ENCODE measurements around the gene EIF4E.
"Not testable (repeated sequence)": the region's sequence is repeated elsewhere in the genome, so short reads cannot be mapped to it uniquely, and the experiment has no call there.

The EIF4E gene

DNA sequence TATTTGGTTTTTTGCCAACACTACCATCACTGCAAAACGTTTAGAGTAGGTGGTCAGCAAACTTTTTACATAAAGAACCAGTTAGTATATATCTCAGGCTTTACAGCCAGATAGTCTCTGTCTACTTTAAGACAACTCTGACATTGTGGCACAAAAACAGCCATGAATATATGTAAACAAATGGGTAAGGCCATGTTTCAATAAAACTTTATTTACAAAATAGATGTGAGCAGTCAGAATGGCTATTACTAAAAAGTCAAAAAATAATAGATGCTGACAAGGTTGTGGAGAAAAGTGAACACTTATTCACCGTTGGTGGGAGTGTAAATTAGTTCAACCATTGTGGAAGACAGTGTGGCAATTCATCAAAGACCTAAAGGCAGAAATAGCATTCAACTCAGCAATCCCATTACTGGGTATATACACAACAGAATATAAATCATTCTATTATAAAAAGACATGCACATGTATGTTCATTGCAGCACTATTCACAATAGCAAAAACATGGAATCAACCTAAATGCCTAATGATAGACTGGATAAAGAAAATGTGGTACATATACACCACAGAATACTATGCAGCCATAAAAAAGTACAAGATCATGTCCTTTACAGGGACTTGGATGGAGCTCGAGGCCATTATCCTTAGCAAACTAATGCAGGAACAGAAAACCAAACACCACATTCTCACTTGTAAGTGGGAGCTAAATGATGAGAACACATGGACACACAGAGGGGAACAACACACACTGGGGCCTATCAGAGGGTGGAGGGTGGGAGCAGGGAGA lies 56.6 kb downstream of the EIF4E start:
- DNase-seq = not testable (repeated sequence)

DNA sequence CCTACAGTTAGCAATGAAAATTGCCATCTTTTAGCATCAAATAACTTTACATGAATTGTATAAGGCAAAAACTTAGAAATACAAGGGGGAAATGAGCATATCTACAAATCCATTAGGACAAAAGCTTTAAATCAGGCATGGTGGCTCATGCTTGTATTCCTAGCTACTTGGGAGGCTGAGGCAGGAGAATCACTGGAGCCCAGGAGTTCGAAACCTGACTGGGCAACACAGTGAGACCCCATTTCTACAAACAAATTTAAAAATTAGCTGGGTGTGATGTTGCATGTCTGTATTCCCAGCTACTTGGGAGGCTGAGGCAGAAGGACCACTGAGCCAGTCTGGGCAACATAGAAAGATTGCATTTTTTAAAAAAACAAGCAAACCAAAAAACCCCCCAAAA lies 61.3 kb downstream of the EIF4E start:
- DNase-seq = no peak

DNA sequence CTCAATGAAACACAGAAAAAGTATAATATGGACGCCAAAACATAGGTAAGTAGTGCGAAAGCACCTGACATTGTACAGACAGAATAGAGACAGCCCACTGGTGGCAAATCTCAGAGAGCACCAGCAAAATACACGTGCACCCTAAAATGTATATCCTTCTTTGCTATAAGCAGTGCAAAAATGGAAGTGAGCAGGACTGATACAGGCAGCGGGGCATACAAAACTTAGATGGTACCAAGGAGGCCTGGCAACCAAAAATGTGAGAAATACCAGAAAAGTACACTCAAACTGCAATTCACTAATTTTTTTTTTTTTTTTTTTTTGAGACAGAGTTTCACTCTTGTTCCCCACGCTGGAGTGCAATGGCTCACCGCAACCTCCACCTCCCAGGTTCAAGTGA lies 63.9 kb downstream of the EIF4E start:
- DNase-seq = no peak

DNA sequence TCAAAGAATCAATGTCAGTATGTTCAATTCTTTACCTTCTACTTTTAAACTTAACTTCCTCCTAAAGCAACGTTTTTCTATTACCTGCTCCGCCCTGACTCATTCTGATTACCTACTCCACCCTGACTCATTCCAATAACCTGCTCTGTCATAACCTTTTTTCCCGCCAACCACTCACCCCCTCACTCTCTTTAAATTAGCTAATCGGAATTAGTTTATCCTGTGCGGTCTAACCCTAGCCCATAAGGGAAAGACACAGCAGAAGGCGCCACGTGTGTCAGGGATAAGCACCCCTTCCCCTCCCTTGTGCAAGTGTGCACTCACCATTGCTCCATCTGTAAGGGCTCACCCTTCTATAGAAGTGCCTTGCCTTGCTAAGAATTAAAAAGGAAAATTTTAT lies 64.4 kb downstream of the EIF4E start:
- no peak for DNase-seq

DNA sequence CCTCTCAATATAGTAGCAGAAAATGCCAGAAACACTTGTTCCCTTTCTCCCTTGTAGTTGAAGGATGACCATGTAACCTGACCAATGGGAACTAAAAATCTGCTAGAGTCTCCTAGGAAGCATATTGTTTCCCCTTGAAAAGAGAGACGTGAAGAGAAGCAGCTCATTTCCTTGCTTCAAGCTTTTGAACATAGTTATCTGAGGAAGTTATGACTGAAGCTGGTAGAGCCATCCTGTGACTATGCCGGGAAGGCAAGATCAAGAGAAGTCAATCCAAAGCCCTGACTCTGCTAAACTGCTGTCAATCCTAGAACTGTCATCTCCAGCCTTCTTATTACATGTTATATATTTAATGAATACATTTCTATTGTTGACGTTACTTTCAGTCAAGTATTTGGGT lies 66.6 kb downstream of the EIF4E start:
- DNase-seq = no peak

DNA sequence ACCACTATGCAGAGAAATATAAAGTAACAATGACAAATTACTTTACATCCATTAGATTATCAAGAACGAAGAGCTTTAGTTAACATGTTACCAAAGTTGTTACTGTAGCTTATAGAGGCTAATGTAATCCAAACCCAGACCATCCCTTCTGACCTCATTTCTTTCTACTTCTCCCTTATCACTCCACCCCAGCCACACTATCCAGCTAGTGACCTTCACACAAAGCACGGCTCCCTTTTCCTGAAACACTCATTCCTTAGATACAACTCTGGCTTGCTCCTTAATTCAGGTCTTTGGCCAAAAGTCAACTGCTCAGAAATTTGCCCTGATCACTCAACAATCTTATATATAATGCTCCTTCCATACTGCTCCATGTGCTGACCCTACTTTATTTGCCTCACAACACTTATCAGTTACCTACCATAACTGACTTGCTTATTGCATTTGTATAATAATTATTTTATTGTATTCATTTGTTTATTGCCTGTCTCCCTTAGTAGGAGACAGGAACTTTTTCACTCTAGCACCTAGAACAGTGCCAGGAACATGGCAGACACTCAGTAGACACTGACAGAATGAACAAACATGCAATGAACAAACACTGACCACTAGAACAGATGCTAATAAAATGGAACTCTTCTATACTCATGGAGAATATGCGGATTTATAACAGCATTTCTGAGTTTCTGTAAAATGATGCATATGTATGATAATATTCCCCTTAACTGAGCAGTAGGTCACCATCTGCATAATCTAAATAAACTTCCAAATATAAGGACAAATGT lies 67.6 kb downstream of the EIF4E start:
- no peak for DNase-seq

DNA sequence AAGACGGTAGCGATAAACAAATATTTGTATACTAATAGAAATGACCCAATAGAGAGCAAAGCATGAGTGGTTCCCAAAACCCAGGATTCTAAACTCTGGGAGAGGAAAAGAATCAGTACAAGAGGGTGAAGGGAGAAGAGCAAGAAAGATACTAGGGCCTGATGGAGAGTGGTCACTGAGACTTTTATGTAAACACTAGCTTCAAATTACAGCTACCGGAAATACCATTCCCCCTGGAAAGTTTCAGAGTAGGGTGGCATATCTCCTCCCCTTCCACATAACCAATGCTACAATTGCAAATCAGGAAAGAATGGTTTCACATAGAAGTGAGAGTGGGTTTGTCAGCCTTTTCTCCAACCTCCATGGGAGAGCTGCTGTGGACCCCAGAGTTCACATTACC lies 77.1 kb downstream of the EIF4E start:
- no peak for DNase-seq

DNA sequence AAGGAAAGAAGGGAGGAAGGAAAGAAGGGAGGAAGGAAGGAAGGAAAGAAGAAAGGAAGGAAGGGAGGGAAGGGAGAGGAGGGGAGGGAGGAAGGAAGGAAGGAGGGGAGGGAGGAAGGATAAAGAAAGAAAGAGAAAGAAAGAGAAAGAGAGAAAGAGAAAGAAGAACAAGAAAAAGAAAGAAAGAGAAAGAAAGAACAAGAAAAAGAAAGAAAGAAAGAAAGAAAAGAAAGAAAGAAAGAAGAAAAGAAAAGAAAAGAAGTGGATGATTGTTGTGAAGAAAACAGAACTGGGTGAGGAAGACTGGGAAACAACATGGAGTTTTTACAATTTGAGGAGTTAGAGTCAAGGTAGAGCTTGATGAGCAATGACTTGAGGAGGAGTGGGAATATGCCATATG lies 78.0 kb downstream of the EIF4E start:
- DNase-seq = no peak

DNA sequence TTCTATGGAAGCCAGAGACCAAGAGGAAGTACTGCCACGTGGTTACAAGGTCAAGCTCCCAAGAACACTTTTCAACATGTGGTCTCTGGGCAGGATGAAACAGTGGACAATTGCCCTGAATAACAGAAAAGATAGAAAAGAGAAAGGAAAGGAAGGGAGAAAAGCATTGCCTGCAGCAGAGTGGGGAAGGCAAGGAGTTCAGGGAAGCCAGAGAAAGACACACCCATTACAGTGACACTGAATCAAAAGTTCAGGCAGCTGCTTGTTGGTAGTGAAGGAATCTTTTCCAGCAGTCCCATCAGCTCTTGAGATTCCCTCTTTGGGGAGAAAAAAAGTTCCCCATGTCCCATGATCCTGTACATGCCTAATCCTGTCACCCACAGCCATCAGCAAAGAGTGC lies 80.5 kb downstream of the EIF4E start:
- no peak for DNase-seq

DNA sequence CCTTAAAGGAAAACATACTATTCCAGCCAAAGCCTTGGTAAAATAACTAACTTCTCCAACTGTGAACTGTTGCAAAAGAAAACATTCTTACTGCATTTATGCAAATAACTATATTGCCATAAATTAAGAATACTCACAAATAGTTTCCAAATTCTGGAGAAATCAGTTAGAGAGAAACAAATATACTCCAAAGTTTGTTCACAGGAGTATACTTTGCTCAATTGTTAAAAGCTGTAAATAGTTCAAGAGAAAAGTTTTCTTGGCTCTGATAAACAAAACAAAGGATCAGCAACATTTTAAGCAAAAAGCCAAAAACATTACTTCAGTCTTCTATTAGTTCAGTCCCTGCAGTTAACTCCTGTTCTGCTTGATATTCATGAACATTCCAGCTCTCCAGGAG lies 83.0 kb downstream of the EIF4E start:
- DNase-seq = no peak

DNA sequence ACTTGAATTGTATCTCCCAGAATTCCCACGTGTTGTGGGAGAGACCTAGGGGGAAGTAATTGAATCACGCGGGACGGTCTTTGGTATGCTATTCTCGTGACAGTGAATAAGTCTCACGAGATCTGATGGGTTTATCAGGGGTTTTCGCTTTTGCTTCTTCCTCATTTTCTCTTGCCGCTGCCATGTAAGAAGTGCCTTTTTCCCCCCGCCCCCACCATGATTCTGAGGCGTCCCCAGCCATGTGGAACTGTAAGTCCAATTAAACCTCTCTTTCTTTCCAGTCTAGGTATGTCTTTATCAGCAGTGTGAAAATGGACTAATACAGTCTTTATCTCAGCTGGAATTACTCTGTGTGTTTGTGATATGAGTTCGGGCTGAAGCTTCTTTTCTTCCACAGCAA lies 86.0 kb downstream of the EIF4E start:
- not testable (repeated sequence) for DNase-seq

DNA sequence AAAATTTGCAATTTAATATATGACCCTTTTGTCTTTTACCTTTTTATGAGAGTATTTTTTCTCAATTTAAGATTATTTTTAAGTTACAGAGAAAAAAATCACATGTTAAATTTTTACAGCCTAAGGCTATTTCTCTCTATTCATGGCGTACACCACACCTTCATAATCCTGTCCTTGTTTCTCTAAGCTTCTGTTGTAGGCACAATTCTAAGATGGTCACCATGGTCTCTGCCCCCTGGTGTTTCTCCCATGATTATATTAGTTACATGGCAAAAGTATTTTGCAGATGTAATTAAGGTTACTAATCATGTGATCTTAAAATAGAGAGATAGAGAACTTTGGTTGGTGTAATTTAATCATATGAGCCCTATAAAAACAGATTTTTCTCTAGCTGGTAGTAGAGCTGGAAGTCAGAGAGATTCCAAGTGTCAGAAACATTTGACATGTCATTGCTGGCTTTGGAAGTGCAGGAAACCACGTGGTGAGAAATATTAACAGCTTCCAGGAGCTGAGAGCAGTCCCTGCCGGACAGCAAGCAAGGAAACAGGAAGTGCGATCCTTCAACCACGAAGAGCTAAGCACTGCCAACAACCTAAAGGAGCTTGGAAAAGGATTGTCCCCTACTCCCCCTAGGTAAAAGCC lies 89.8 kb downstream of the EIF4E start:
- DNase-seq = no peak

DNA sequence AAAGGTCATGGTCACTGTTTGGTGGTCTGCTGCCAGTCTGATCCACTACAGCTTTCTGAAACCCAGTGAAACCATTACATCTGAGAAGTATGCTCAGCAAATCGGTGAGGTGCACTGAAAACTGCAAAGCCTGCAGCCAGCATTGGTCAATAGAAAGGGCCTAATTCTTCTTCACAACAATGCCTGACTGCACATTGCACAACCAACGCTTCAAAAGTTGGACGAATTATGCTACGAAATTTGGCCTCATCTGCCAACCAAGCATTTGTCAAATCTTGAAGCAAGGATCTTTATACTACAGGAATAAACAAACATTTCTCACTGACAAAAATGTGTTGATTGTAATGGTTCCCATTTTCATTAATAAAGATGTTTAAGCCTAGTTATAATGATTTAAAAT lies 90.4 kb downstream of the EIF4E start:
- no peak for DNase-seq

DNA sequence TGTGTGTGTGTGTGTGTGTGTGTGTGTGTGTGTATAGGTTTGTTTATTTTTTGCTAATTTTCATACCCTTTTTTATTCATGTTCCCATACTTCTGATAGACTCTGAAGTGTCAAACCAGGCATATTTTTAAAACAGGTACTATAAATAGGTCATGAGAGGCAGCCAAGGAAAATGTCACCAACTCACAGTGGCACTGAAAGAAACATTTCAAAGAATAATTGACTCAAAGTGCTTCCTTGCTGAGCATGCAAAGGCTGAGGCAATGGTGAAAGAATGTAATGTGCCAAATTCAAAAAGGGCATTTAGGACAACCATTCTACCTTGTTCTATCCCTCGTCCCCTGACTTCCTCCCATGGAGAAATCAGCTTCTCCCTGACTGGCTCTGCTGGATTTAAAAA lies 95.5 kb downstream of the EIF4E start:
- no peak for DNase-seq

DNA sequence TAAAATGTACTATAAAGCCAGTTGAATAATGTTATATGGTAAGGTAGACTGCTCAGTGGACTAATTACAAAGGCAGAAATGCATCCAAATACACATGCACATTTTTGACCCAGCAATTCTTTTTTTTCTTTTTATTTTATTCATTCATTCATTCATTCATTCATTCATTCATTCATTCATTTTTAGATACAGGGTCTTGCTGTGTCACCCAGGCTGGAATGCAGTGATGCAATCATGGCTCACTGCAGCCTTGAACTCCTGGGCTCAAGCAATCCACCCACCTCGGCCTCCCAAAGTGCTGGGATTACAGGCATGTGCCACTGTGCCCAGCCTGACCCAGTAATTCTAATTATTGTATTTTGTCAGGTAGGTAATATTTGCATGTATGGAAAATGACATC lies 97.9 kb downstream of the EIF4E start:
- not testable (repeated sequence) for DNase-seq
